ENCODE measurements around the gene PDE4B.
"Not testable (repeated sequence)": the region's sequence is repeated elsewhere in the genome, so short reads cannot be mapped to it uniquely, and the experiment has no call there.

Gene PDE4B

GRCh38 chr1:66294707-66295370, 502.1 kb downstream of the PDE4B start:
- DNase-seq = no peak

DNA sequence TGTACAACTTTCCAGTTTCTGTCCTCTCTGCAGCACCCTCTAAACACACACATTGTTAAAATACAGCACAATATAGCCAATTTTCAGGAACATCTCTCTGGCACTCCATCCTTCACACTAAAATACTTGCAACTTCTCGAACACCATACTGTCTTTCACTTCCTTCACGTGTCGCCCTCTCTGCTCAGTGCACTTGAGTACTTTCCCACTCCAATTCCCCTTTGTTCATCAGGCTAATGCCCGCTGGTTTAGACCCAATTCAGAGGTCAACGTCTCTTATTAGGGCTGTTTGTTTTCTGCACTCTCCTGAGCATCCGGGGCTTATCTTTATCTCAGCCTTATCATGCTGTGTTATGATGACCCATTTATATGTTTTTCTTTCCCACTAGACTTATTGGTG, 503.1 kb downstream of the PDE4B start:
- DNase-seq = no peak

DNA sequence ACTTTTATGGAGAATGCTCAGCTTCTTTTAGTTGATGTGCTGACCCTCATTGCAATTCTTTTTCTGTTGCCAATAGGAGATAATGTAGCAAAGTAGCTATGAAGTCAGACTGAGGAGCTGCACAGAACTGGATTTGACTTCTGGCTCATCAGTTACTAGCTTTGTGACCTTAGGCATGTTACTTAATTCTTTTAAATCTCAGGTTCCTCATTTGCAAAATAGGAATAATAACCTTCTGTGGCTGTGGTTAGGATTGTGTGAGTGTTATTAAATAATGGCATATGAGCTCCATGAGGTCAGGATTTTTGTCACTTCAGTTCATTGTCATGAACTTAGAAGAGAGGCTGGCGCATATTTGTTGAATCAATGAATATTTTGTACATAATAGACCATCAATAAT, 503.7 kb downstream of the PDE4B start:
- DNase-seq = no peak

DNA sequence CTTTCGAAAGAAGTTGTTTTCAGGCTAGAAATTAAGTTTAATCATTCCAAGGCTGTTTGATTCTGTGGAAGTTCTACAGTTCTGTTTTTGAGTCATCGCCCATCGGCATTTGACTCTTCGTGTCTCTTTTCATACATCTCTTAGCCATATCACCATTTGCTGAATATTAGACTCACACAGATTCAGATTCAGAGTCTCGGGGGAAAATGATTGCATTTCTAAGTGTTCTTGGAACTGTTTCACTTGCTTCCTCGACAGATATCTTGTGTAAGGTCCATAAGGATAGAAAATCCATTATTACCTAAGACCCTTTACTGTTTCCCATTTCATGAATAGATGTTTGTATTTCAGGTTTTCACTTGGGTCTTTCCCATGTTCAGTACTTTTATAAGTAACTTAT, 504.3 kb downstream of the PDE4B start:
- DNase-seq = no peak

- DNase-seq = no peak
Measured at GRCh38 chr1:66298464-66298863, 505.8 kb downstream of the PDE4B start.

- no peak for DNase-seq
Measured at GRCh38 chr1:66300280-66300971, 507.7 kb downstream of the PDE4B start.

DNA sequence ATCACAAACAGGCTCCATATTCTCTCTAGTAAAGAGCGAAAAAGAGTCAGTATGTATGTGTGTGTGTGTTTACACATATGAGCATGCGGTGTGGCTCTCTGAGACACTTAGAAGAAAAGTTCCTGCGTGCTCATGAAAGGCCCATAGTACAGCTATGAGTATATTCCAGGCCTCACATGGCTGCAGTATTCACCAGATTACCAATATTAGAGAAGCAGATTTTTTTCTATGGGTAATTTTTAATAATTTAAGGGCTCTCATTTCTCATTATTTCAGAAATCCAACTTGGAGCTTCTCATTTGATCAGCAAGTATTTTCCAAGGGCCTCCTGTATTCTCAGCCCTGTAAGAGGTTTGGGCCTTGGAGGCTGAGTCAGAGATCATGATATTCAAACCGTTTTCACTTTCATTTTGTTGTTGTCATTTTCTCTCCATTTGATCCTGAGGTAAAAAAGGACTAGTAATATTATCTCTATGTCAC, 508.3 kb downstream of the PDE4B start:
- no peak for DNase-seq

DNA sequence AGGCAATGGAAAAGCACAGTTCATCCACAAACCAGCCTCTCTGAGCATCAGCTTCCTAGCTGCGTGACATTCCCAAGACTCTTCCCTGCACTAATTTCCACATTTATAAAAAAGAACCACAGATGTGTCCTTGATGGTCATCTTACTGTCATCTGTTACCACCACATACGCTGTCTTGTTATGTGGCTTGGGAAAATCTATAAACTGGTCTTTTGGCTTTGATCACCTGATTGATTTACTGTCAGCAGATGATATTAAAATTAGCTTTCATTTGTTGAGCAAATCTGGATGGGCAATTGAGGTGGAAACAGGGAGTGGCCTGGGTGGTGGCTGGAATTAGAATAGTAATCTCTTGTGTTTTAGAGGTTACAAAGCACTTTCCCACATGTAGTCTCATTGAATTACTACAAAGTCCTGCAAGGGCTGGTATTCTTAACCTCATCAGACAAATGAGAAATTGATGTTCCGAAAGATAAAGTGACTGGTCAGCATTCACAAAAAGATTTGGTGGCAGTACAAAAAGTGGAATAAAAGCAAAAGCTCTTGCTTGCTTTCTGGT, 509.6 kb downstream of the PDE4B start:
- DNase-seq = no peak

DNA sequence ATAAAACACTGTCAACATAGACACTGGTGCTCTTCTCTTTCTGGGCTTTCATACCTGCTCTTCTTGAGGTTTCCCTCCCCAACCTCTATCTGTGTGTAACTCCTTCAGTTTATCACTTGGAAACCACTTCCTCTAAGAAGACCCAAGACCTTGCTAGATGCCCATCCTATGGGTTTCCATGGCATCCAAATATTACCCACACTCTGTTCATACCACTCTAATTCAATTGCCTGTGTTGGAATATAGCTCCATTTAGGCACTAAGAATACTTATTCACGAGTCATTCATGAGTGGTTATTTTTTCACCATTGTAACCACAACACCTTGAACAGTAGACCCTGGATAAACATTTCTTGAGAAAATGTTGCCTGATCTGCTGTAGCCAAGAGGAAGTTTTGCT, 510.1 kb downstream of the PDE4B start:
- DNase-seq = no peak

- no peak for DNase-seq
Measured at GRCh38 chr1:66303646-66304045, 511.0 kb downstream of the PDE4B start.

- DNase-seq = no peak
Measured at GRCh38 chr1:66304128-66304527, 511.4 kb downstream of the PDE4B start.

DNA sequence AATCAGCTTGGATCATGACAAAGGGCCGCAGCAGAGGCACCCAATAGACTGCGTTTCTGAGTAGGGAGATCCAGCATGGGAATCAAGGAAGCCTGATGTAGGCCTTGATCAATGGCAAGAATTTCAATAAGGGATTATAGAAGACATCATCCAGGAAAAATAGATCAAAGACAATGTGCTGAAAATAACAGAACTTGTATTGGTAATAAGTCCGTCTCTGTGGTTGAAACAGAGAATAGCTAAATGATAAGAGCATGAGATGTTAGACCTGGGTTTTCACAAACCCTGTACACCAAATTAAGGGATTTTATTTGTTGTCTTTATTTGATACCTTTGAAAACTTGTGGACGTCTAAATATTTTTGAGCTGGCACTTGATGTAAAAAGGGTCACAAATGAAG, 513.2 kb downstream of the PDE4B start:
- DNase-seq = no peak

- DNase-seq = no peak
Measured at GRCh38 chr1:66309006-66309741, 516.5 kb downstream of the PDE4B start.

GRCh38 chr1:66311092-66311491, 518.4 kb downstream of the PDE4B start:
- DNase-seq = no peak

GRCh38 chr1:66311628-66312027, 518.9 kb downstream of the PDE4B start:
- no peak for DNase-seq

DNA sequence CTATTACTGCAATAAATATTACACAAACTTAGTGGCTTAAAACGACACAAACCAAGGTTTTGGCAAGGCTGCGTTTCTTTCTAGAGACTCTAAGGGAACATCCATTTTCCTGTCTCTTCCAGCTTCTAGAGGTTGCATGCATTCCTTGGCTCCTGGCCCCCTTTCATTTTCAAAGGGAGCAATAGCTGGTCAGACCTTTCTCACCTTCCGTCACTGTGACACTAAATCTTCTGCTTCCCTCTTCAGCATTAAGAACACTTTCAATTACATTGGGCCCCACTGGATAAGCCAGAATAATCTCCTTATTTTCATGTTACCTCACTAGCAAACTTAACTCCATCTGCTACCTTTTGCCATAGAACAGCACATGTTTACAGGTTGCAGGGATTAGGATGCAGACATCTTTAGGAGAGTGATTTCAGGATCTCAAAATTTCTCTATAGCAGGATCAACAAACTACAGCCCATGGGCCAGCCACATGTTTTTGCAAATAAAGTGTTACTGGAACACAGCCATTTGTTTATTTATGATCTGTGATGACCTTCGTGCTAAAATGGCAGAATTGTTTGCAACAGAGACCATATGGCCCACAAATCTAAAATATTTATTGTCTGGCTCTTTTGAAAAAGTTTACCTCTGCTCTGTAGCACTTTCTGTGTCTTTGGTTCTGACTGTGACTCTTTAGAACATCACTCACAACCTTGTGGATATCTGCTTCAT, 519.7 kb downstream of the PDE4B start:
- DNase-seq = no peak

DNA sequence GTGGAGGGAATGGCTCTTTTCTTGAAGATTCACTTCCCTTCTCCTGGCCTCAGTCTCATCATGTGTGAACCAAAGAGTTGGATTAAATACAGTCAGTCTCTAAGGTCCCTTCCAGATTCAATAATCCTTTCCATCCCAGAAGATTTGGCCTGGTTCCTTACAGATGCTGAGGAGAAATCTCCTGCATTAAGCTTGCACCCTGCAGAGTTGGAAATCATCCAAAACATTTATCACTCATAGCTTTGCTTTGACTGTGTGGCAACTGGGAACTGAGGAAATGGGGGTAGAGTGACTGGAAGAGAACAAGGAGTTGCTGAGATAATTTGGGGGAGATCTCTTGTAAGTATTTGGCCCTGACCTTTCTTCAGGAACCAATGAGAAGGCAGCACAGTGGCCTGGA, 520.7 kb downstream of the PDE4B start:
- no peak for DNase-seq

DNA sequence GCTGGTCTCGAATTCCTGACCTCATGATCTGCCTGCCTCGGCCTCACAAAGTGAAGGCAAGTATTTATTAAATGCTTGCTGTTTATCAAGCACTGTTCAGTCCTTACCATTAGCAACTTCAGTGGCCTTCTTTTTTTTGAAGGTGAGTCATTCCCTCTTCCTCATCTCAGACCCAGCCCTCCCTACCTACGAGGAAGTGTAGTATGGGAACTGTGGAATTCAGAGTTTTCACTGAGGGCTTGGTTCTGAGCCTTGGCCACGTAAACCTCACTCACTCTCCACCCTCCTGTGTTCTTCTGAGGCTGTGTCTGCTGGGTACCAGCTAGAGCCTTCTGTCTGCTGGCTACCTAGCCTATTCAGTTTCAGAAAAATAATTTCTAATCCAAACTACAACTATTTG, 523.0 kb downstream of the PDE4B start:
- peak; percentile 74 for DNase-seq

GRCh38 chr1:66316464-66317247, 524.0 kb downstream of the PDE4B start:
- DNase-seq = no peak

DNA sequence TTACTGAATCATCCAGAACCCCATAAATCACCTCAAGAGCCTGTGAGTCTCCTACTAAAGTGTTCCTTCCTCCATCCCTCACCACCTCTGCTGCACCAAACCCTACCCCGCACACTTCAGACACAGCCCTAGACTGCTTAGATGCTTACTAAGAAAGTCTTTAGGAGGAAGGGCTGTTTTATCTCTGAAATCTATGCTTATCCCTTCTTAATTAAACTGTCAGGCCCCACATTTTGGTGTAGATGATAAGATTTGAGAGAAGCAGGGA, 524.5 kb downstream of the PDE4B start:
- DNase-seq = no peak

GRCh38 chr1:66320231-66320630, 527.5 kb downstream of the PDE4B start:
- no peak for DNase-seq

GRCh38 chr1:66322462-66322861, 529.8 kb downstream of the PDE4B start:
- not testable (repeated sequence) for DNase-seq

All from islet precursor cell (in vitro differentiated cells).